ENCODE results near the gene C20orf96.
"Not testable (repeated sequence)": the region's sequence is repeated elsewhere in the genome, so short reads cannot be mapped to it uniquely, and the experiment has no call there.

Gene C20orf96

DNA sequence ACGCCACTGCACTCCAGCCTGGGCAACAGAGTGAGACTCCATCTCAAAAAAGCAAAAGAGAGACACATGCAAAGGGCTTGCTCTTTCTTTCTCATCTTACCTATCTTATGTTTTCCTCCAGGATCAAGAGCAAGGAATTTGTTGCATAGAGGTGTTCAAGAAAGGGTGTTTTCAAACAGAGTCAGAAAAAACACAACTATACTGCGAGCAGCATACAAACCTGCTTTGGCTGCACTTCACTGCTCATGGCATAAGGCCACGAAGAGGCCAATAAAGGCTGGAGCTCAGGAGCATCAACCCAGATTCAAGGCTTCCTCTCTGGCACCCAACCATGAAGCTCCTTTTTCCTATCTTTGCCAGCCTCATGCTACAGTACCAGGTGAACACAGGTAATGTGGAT lies 63.6 kb downstream of the C20orf96 start, which contains the start of gene DEFB129:
TSS of gene DEFB129 (plus strand) at position 301 of the 400 bp plus-strand sequence. CDS start at position 332, 31 bp downstream.
- no peak for DNase-seq

DNA sequence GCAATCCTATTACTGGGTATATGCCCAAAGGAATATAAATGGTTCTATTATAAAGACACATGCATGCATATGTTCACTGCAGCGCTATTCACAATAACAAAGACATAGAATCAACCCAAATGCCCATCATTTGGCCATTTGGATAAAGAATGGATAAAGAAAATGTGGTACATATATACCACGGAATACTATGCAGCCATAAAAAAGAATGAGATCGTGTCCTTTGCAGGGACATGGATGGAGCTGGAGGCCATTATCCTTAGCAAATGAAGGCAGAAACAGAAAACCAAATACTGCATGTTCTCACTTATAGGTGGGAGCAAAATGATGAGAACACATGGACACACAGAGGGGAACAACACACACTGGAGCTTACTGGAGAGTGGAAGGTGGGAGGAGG lies 64.7 kb downstream of the C20orf96 start:
- DNase-seq = not testable (repeated sequence)

DNA sequence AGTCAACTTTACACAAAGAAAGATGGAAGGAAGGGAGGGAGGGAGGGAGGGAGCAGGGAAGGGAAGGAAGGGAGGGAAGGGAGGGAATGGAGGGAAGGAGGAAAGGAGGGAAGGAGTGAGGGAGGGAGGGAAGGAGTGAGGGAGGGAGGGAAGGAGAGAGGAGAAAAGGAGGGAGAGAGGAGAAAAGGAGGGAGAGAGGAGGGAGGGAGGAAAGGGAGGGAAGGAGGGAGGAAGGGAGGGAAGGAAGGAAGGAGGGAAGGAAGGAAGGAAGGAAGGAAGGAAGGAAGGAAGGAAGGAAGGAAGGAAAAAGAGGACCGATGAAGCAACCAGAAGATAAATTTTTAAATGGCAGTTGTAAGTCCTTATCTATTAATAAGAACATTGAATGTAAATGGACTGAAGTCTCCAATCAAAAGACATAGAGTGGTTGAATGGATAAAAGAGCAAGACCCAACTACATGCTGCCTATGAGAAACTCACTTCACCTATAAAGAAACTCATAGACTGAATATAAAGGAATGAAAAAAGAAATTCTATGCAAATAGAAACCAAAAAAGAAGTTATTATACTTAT lies 69.2 kb downstream of the C20orf96 start:
- no peak for DNase-seq
